ELR (cell line): ENCODE results near the gene BRSK2.
A peak's percentile ranks its signal among the peaks of the same experiment; 100 is the strongest.

Source experiments
- DNase-seq: peaks from one replicate; pipeline ENCODE4 v3.0.0-alpha.2; 2015; ENCODE audit warnings: low read depth

The BRSK2 gene

GRCh38 chr11:1375955-1376258 is 13.8 kb upstream of the BRSK2 start:
- no peak for DNase-seq

GRCh38 chr11:1377231-1377780 is 12.4 kb upstream of the BRSK2 start:
- no peak for DNase-seq

GRCh38 chr11:1381793-1382425 is 7.8 kb upstream of the BRSK2 start:
- no peak for DNase-seq

- DNase-seq: no peak
These were observed 7.3 kb upstream of the BRSK2 start for GRCh38 chr11:1382429-1382828.

- DNase-seq: peak; percentile 78
These were observed 6.7 kb upstream of the BRSK2 start for GRCh38 chr11:1382831-1383607.

- DNase-seq: peak; percentile 15
These were observed 5.3 kb upstream of the BRSK2 start for GRCh38 chr11:1384199-1384970.

- no peak for DNase-seq
These were observed 2.2 kb upstream of the BRSK2 start for GRCh38 chr11:1387521-1387920.

- no peak for DNase-seq
These were observed 1.6 kb upstream of the BRSK2 start for GRCh38 chr11:1387961-1388762.

GRCh38 chr11:1388763-1389102 is 1.0 kb upstream of the BRSK2 start:
- no peak for DNase-seq

GRCh38 chr11:1389103-1389931 is 417 bp upstream of the BRSK2 start:
- peak; percentile 95 for DNase-seq

- DNase-seq: no peak
These were observed 933 bp downstream of the BRSK2 start for GRCh38 chr11:1390569-1391164.

- no peak for DNase-seq
These were observed 1.7 kb downstream of the BRSK2 start for GRCh38 chr11:1391165-1392075.

GRCh38 chr11:1392111-1392510 is 2.4 kb downstream of the BRSK2 start:
- DNase-seq: no peak

- DNase-seq: no peak
These were observed 2.8 kb downstream of the BRSK2 start for GRCh38 chr11:1392561-1392960.

GRCh38 chr11:1393038-1393710 is 3.4 kb downstream of the BRSK2 start:
- no peak for DNase-seq

GRCh38 chr11:1394936-1395772 is 5.4 kb downstream of the BRSK2 start:
- no peak for DNase-seq

GRCh38 chr11:1395773-1396374 is 6.1 kb downstream of the BRSK2 start:
- DNase-seq: no peak

- DNase-seq: no peak
These were observed 6.7 kb downstream of the BRSK2 start for GRCh38 chr11:1396375-1396841.
